ENCODE results near the gene BRIP1. TPM values are rescaled to one million over a fixed set of nuclear protein-coding genes. Genes with fewer than 3 reads are reported as not detected.

Gene BRIP1
- total RNA-seq, 2 donors from 2014 or later: 24.2 to 25.5 TPM

DNA sequence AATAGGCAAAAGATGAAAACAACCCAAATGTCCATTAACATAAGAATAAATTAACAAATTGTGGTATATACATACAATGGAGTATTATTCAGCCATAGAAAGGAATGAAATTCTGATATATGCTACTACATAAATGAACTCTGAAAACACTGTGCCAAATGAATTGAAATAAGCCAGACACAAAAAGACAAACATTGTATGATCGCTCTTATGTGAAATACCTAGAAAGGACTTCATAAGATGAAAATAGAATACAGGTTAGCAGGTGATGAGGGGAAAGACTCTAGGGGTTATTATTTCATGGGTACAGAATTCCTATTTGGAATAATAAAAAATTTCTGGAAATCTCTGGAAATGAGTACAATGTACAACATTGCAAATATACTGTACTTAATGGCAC is 80.2 kb downstream of the BRIP1 start:
- no peak overlapping the region for H3K4me3 Mint-ChIP-seq
- Histone ChIP-seq H3K9ac (ENCODE audit: extremely low read depth, low read length, poor library complexity, severe bottlenecking) (no peak overlapping the region), H3K27me3 (ENCODE audit: control insufficient read depth, insufficient read depth, low read length, poor library complexity, severe bottlenecking) (no peaks in the 10 kb centered on the region), H3K4me3 (ENCODE audit: low read length) (no peak overlapping the region), H3K9me3 (ENCODE audit: control insufficient read depth, low read length) (no peaks in the 10 kb centered on the region), H3K27ac (ENCODE audit: low read depth, low read length) (no peak overlapping the region), H3K4me1 (ENCODE audit: control insufficient read depth, insufficient read depth, low read length) (no peaks in the 10 kb centered on the region), H3K36me3 (ENCODE audit: control insufficient read depth, insufficient read depth, low read length) (no peaks in the 10 kb centered on the region)
- no peaks in the 10 kb centered on the region for H3K27me3 Mint-ChIP-seq (ENCODE audit: insufficient read depth)
- no peak overlapping the region for H3K27ac Mint-ChIP-seq
- peaks cover 9% of the 10 kb centered on the region for H3K4me1 Mint-ChIP-seq
- peaks cover 16% of the 10 kb centered on the region for H3K36me3 Mint-ChIP-seq (ENCODE audit: low read depth)
- no peaks in the 10 kb centered on the region for H3K9me3 Mint-ChIP-seq
- no peak for DNase-seq
- 80 to 96% methylated on average over 1 of the region's 1 CpG for WGBS, 2 experiments (ENCODE audit: insufficient coverage in 1 of 2, insufficient read length in 1 of 2)
- TF ChIP-seq, protein P1, sequence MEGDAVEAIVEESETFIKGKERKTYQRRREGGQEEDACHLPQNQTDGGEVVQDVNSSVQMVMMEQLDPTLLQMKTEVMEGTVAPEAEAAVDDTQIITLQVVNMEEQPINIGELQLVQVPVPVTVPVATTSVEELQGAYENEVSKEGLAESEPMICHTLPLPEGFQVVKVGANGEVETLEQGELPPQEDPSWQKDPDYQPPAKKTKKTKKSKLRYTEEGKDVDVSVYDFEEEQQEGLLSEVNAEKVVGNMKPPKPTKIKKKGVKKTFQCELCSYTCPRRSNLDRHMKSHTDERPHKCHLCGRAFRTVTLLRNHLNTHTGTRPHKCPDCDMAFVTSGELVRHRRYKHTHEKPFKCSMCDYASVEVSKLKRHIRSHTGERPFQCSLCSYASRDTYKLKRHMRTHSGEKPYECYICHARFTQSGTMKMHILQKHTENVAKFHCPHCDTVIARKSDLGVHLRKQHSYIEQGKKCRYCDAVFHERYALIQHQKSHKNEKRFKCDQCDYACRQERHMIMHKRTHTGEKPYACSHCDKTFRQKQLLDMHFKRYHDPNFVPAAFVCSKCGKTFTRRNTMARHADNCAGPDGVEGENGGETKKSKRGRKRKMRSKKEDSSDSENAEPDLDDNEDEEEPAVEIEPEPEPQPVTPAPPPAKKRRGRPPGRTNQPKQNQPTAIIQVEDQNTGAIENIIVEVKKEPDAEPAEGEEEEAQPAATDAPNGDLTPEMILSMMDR (conservative IDR thresholded peaks at IDR 0.05): no peak

DNA sequence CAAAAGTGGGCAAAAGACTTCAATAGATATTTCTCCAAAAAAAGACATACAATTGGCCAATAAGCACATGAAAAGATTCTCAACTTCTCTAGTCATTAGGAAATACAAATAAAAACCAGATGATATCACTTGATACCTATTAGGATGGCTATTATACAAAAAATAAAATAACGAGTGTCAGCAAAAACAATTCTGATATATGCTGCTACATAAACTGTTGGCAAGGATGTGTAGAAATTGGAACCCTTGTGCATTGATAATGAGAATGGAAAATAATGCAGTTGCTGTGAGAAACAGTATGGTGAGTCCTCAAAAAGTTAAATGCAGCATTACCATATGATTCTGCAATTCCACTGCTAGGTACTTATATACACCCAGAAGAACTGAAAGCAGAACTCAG is 80.6 kb downstream of the BRIP1 start:
- H3K36me3 ChIP-seq (ENCODE audit: control insufficient read depth, insufficient read depth, low read length): no peaks in the 10 kb centered on the region
- no peak overlapping the region for H3K4me3 ChIP-seq (ENCODE audit: low read length)
- Mint-ChIP-seq H3K27ac (no peak overlapping the region), H3K4me1 (peaks cover 11% of the 10 kb centered on the region), H3K9me3 (no peaks in the 10 kb centered on the region), H3K27me3 (ENCODE audit: insufficient read depth) (no peaks in the 10 kb centered on the region), H3K36me3 (ENCODE audit: low read depth) (peaks cover 16% of the 10 kb centered on the region), H3K4me3 (no peak overlapping the region)
- no peak for DNase-seq
- 88% methylated on average over 1 of the region's 1 CpG; no CpG with 5 or more reads in 1 of the 2 experiments for WGBS, 2 experiments (ENCODE audit: insufficient coverage in 1 of 2, insufficient read length in 1 of 2)
- H3K27me3 ChIP-seq (ENCODE audit: control insufficient read depth, insufficient read depth, low read length, poor library complexity, severe bottlenecking): no peaks in the 10 kb centered on the region
- no peaks in the 10 kb centered on the region for H3K9me3 ChIP-seq (ENCODE audit: control insufficient read depth, low read length)
- H3K4me1 ChIP-seq (ENCODE audit: control insufficient read depth, insufficient read depth, low read length): no peaks in the 10 kb centered on the region
- TF ChIP-seq, protein P1 (conservative IDR thresholded peaks at IDR 0.05): no peak
- H3K27ac ChIP-seq (ENCODE audit: low read depth, low read length): no peak overlapping the region
- H3K9ac ChIP-seq (ENCODE audit: extremely low read depth, low read length, poor library complexity, severe bottlenecking): no peak overlapping the region

DNA sequence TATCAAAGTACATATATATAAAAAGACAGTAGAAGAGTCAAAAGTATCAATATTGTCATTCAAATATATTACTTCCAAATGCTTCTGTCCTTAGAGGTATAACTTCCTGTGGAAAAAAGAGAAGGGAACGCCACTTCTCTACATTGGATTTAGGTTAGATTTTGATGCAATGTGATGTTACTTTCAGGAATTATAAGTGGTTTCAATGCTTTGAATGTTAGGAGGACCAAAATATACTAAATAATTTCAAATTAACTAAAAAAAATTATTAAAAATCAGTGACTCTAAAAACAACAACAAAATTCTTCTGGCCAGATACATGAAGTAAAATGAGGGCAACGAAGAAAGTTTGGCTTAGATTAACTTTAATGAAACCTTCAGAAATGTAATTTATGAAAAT is 88.0 kb downstream of the BRIP1 start:
- TF ChIP-seq, protein P1 (conservative IDR thresholded peaks at IDR 0.05): no peak
- peaks cover 39% of the 10 kb centered on the region for H3K36me3 Mint-ChIP-seq (ENCODE audit: low read depth)
- H3K9me3 Mint-ChIP-seq: peaks cover 34% of the 10 kb centered on the region
- Histone ChIP-seq H3K4me1 (ENCODE audit: control insufficient read depth, insufficient read depth, low read length) (no peaks in the 10 kb centered on the region), H3K4me3 (ENCODE audit: low read length) (no peak overlapping the region), H3K36me3 (ENCODE audit: control insufficient read depth, insufficient read depth, low read length) (peaks cover 24% of the 10 kb centered on the region), H3K27me3 (ENCODE audit: control insufficient read depth, insufficient read depth, low read length, poor library complexity, severe bottlenecking) (no peaks in the 10 kb centered on the region), H3K27ac (ENCODE audit: low read depth, low read length) (no peak overlapping the region), H3K9me3 (ENCODE audit: control insufficient read depth, low read length) (peaks cover 24% of the 10 kb centered on the region), H3K9ac (ENCODE audit: extremely low read depth, low read length, poor library complexity, severe bottlenecking) (no peak overlapping the region)
- H3K27ac Mint-ChIP-seq: no peak overlapping the region
- 90% methylated on average over 1 of the region's 2 CpGs; no CpG with 5 or more reads in 1 of the 2 experiments for WGBS, 2 experiments (ENCODE audit: insufficient coverage in 1 of 2, insufficient read length in 1 of 2)
- H3K4me3 Mint-ChIP-seq: no peak overlapping the region
- peaks cover 2% of the 10 kb centered on the region for H3K4me1 Mint-ChIP-seq
- no peak for DNase-seq
- no peaks in the 10 kb centered on the region for H3K27me3 Mint-ChIP-seq (ENCODE audit: insufficient read depth)
